Chondrocyte (in vitro differentiated cells): ENCODE data around the gene CHIT1. TPM values are rescaled to one million over a fixed set of nuclear protein-coding genes. Genes with fewer than 3 reads are reported as not detected.
A peak's percentile ranks its signal among the peaks of the same experiment; 100 is the strongest.

Experiments used
- DNase-seq: peaks from one replicate; pipeline ENCODE4 v3.0.0; 2021; ENCODE audit warnings: mixed read lengths, low spot score
- H3K27ac Mint-ChIP-seq: one replicate; pipeline ENCODE4 v1.8.0; 2021; ENCODE audit warnings: mild to moderate bottlenecking, moderate library complexity, mixed read lengths; ENCODE audit not compliant: unreplicated experiment
- H3K27me3 Mint-ChIP-seq: 2 replicates; pipeline ENCODE4 v1.8.0; 2021; ENCODE audit warnings: low read depth, mixed read lengths
- H3K36me3 Mint-ChIP-seq: 2 replicates; pipeline ENCODE4 v1.8.0; 2021; ENCODE audit warnings: low read depth, mixed read lengths
- H3K4me1 Mint-ChIP-seq: 2 replicates; pipeline ENCODE4 v1.8.0; 2021; ENCODE audit warnings: low read depth, mild to moderate bottlenecking, mixed read lengths
- H3K4me3 Mint-ChIP-seq: one replicate; pipeline ENCODE4 v1.8.0; 2021; ENCODE audit warnings: mild to moderate bottlenecking, moderate library complexity, mixed read lengths; ENCODE audit not compliant: unreplicated experiment
- H3K9me3 Mint-ChIP-seq: 2 replicates; pipeline ENCODE4 v1.8.0; 2021; ENCODE audit warnings: low read depth, mixed read lengths
- CTCF ChIP-seq: fragments of 200-600 bp; sonication (generic); IDR thresholded peaks from 2 replicates; pipeline ENCODE4 v1.5.0; 2021; ENCODE audit warnings: antibody characterized with exemption, mild to moderate bottlenecking, moderate library complexity
- total RNA-seq: library from RNA; stranded (reverse); gene quantifications from 3 replicates; pipeline ENCODE4 v1.2.1, GENCODE V29; 2021

The CHIT1 gene
- total RNA-seq, 1 donor from 2014 or later: not detected

DNA sequence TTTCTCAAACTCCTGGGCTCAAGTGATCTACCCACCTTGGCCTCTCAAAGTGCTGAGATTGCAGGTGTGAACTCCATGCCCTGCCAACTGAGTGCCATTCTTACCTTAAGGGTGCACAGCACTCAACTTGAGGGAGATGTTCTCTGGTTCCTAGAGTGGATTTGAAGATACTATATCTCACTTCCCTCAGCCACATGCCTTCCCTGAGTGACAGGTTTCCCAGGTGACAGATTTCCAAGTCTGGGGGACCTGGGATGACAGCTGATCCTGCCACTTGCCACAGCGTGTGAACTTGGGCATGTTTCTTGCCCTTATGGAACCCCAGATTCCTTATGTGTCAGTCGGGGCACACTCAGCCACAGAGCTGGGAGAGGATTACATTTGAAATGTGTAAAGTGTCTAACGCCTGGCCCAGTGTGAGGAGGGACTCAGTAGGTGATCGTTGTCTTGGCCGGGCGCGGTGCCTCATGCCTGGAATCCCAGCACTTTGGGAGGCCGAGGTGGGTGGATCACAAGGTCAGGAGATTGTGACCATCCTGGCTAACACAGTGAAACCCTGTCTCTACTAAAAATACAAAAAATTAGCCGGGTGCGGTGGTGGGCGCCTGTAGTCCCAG lies 46.3 kb upstream of the CHIT1 start:
- no peak overlapping the region for H3K27ac Mint-ChIP-seq
- H3K36me3 Mint-ChIP-seq: no peaks in the 10 kb centered on the region
- no peak for DNase-seq
- no peak overlapping the region for H3K4me3 Mint-ChIP-seq
- no peak for TF ChIP-seq CTCF
- H3K9me3 Mint-ChIP-seq: no peaks in the 10 kb centered on the region
- H3K27me3 Mint-ChIP-seq: no peaks in the 10 kb centered on the region
- peaks cover 51% of the 10 kb centered on the region for H3K4me1 Mint-ChIP-seq

- Mint-ChIP-seq H3K9me3 (no peaks in the 10 kb centered on the region), H3K36me3 (no peaks in the 10 kb centered on the region), H3K27ac (no peak overlapping the region), H3K27me3 (no peaks in the 10 kb centered on the region), H3K4me3 (no peak overlapping the region), H3K4me1 (peaks cover 46% of the 10 kb centered on the region)
- no peak for DNase-seq
- TF ChIP-seq CTCF: no peak
These were observed 45.3 kb upstream of the CHIT1 start for GRCh38 chr1:203274603-203275381.

- no peaks in the 10 kb centered on the region for H3K36me3 Mint-ChIP-seq
- H3K27me3 Mint-ChIP-seq: no peaks in the 10 kb centered on the region
- no peak for DNase-seq
- no peak overlapping the region for H3K27ac Mint-ChIP-seq
- no peak for TF ChIP-seq CTCF
- H3K4me3 Mint-ChIP-seq: no peak overlapping the region
- peaks cover 43% of the 10 kb centered on the region for H3K4me1 Mint-ChIP-seq
- H3K9me3 Mint-ChIP-seq: no peaks in the 10 kb centered on the region
These were observed 44.6 kb upstream of the CHIT1 start for GRCh38 chr1:203273869-203274602.

DNA sequence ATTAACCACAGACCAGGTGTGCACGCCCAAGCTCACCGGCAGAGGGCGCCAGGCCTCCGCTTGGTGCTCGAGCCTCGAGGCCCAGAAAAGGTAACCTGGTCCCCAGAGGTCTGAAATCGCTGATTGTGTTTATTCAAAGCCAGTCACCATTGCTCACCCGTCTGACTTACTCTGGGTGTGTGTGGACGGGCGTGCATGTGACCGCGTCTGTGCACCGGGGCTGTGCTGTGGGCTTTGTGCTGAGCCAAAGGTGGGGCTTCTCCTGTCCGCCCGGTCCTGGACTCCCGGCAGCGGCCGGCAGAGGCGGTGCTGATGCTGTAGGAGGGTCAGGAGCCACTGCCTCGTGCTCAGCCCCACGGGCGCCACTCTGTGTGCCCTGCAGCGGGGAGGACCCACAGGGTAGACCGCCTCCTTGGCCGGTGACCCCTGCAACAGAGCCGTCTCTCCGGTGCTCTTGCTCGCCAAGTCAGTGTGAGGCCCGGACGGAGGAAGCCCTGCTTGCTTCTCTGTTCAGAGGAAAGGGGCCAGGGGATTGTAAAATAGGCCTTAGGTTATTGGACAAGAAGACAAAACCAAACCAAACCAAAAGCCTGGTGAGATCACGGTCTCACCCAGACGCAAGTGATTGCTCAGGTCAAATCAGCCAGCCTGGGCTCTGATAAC lies 43.9 kb upstream of the CHIT1 start:
- Mint-ChIP-seq H3K4me1 (peaks cover 36% of the 10 kb centered on the region), H3K36me3 (no peaks in the 10 kb centered on the region), H3K27me3 (no peaks in the 10 kb centered on the region), H3K9me3 (no peaks in the 10 kb centered on the region), H3K4me3 (peak overlapping the region; percentile 42), H3K27ac (no peak overlapping the region)
- DNase-seq: no peak
- peak; percentile 100 for TF ChIP-seq CTCF
